Middle frontal gyrus (tissue), 1 donor: ENCODE results near the gene SDC3.

Experiments
- DNase-seq: peaks from one replicate; pipeline ENCODE4 v3.0.0-alpha.2; 2015; ENCODE audit warnings: low spot score; ENCODE audit errors: extremely low spot score

SDC3 gene

GRCh38 chr1:30891227-30891552, 17.4 kb downstream of the SDC3 start:
- DNase-seq: no peak

DNA sequence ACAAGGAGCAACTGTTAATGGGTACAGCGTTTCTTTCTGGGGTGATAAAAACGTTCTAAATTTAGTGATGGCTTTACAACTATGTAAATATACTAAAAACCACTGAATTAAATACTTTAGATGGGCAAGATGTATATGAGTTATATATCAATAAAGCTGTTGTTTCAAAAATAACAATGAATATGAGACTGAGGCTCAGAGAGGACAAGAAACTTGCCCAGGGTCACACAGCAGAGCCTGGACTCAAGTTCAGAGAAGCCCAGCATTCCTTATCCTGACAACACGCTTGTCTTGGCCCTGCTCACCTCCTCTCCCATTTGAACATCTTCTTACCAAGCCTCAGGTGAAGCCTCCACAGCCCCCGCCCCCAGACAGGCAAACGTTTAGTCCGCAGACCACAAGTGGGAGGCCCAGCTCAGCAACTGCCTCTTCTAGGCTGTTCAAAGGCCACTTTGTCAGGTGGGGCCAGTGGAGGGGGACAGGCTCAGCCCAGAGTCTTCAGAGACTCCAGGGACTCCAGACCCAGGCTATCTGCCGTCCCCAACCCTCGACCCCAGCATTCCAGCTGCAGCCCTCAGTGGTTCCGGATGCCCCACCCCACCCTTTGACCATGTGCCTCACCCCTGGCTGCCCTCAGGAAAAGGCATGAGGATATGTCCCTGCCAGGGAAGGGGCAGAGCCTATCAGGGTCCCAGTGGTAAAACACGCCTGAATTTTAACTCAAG, 17.9 kb downstream of the SDC3 start:
- DNase-seq: no peak

- DNase-seq: no peak
Measured at GRCh38 chr1:30889511-30889910, 19.0 kb downstream of the SDC3 start.

DNA sequence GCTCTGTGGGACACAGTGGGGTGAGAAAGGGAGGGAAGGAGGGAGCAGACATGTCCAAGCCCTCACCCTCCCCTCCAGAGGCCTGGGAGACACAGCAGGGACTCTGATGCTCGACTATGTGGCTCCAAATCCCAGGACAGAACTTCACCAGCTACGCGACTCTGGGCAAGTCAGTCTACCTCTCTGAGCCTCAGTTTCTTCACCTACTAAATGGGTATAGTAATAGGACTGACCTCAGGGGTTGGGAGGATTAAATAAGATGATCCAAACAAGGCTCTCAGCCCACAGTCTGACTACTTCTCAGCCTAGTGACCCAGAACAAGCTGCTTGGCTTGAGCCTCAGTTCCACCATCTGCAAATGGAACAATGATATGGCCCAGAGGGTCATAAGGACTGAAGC, 19.6 kb downstream of the SDC3 start:
- DNase-seq: no peak

GRCh38 chr1:30888391-30888790, 20.2 kb downstream of the SDC3 start:
- peak; percentile 62 for DNase-seq

DNA sequence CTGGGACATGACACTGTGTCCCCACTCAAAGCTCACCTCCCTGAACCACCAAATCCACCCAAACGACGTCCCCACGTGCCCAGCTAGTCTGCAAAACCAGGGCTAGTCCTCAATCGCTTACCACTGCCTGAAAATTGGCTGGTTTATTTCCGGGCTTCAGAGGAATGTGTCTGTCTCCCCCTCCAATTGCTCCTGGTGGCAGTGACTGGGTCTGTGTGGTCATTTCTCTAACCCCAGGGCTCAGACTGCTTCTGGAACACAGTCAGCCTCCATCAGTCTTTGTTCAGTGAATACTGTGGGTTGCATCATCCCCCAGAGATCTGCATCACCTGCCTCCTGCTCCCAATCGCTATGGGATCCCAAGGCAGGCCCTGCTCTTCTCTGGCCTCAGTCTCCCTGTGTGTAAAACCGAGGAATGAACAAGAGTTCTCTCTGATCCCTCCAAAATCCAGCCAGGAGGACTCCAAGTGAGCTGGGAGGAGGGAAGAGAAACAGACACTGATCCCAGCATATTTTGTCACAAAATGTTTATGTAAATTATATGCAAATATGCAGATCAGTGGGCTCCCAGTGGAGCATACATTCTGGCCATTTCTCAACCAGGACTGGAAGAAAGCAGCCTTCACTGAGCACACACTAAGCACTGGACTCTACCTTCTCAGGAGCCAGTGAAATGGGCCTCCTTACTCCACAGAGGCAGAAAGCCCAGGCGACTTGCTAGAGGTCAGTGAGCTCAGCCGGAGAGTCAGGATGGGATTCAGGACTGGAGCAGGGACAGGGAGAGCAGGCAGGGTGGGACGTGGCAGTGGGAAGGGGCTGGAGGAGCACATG, 20.9 kb downstream of the SDC3 start:
- DNase-seq: no peak

GRCh38 chr1:30886710-30887428, 21.7 kb downstream of the SDC3 start:
- DNase-seq: no peak

GRCh38 chr1:30885570-30886522, 22.7 kb downstream of the SDC3 start:
- no peak for DNase-seq

GRCh38 chr1:30884723-30885122, 23.8 kb downstream of the SDC3 start:
- no peak for DNase-seq

- no peak for DNase-seq
Measured at GRCh38 chr1:30883389-30884172, 25.0 kb downstream of the SDC3 start.

GRCh38 chr1:30882678-30883388, 25.7 kb downstream of the SDC3 start:
- DNase-seq: no peak

DNA sequence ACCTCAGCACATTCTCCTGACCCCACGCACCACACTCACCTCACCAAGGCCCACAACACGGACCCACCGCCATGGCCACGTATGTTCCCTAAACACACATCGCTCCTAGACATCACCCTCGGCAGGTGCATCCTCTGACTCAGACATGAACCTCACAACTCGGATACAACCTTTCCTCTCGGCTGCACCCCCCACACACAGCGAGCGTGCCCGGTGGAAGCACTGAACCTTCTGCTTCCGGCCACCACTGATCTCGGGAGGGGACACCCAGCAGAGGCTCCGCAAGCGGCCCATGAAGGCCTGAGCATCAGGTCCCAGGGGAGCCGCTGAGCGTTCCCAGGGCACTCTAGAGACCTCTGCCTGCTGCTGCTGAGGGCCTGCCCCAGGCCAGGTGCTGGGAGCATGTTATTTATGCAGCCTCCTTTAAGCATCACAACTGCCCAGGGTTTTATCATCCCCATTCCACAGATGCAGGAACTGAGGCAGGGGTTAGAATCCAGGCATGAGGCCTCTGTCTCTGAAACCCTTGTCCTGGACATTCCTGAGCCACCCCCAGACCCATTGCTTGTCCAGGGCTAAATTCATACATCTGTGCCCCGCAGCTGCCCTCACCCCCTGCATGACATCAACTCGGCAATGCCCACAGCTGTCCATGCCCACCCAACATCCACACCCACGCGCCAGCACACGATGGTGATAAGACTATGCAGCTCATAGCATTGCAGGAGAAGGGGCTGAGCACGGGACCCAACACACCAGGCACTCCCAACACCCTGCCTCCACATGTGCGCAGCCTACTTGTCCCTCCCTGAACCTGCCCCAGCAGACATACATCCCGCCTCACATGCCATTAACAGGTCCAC, 27.0 kb downstream of the SDC3 start:
- no peak for DNase-seq

DNA sequence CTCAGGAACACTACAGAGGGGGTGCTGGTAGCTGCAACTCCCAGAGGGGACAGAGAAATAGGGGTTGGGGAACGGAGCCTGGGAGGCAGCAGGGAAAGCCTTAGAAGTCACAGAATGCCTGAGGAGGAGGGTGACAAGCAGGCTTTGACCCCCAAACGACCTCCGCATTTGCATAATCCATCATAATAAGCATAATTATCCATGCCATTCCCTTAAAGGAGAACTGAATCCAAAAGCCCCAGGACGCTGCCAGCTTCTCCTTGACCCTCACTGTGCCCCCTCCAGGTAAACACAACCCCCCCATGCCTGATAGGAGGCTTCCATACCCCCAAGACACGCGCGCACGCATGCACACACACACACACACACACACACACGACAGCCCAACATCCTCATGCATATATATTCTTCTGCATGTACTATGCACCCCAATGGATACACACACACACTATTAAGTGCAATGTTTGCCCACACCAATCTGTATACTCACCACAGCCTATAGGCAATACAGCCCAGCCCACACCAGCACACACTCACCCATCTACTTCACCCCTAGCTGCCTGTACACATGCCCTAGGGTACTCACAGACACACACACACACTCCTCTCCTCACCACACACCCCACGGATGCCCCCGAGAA, 27.8 kb downstream of the SDC3 start:
- no peak for DNase-seq

DNA sequence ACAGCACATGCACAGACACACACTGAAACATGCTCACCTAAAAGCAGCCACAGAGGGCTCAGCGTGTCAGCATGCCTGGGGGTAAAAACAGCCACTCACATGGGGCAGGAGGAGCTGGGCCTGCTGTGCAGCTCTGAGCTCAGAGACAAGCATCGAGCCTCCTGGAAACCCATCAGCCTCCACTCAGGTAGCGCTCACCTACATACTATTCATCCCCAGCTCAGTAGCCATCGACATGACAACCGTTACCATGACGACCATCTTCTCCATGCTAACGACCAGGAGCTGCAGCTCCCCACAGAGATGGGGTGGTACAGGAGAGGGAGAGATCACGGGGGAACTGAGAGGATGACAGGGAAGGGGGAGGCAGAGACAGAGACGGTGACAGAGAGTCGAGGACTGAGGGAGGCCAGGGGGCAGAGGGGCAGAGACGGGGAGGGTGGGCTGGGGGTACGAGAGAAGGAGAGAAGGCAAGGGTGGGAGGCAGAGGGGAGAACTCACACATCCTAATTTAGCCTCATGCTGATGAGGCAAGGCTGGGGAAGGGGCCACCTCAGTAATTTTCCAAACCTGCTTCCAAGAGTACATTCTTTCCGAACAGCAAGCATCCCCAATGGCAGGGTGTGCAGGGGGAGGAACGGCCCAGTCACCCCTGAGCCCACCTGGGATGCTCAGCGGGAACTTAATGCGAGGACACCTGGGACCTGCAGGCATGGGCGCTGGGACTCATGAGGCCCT, 28.4 kb downstream of the SDC3 start:
- DNase-seq: no peak

DNA sequence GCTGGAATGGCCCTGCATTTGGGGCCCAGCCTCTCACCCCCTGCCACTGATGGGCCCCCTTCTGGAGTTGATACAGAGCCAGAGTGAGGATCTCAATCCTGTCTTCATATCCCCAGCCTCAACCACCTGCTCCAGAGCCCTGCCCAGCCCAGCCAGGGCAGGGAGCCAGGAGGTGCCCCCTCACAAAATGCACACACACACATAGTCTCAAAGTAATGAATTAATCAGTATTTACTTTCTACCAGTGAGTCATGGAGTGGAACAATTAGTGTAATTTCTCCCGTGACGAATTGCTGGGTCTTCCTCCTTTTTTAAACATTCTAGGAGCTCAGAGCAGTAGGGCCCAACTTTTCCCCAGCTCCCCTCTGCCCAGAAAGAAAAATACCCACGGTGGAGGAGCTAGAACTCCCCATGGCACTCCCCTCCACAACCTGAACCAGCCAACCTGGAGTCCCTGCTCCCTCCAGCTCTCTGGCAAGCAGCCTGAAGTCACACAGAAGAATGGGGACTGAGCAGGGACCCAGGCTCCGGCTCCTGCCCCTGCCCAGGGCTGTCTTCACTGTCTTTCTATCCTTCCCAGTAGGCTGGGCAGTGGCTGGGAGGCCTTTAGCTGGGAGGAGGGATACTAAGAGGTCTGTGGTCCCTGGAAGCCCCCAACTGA, 29.3 kb downstream of the SDC3 start:
- no peak for DNase-seq

GRCh38 chr1:30878559-30878958, 30.0 kb downstream of the SDC3 start:
- no peak for DNase-seq

DNA sequence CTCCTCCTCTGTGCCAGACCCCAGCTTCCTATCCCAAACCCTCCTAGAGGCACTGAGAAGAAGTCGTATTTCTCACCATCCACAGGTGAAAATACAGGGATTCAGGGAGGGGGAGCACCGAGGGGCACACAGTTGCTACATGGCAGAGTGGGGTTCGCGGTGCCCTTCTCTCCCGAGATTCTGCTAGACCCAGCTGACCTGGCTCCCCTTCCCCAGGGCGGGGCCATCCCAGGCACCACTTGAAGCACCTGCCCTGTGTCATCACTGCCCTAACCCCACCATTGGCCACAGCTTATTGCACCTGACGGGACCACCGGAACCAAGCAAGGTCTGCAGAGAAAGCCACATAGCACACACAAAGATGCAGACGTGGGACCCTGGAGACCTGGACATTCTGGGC, 30.5 kb downstream of the SDC3 start:
- DNase-seq: no peak
